H9 (cell line): ENCODE measurements around the gene ATCAY. TPM values are rescaled to one million over a fixed set of nuclear protein-coding genes. Genes with fewer than 3 reads are reported as not detected.

Source experiments
- DNase-seq: peaks from one replicate; pipeline ENCODE4 v3.0.0-alpha.2; 2017
- H2AFZ ChIP-seq: one replicate; pipeline ENCODE4 v1.6.1; 2013; ENCODE audit warnings: mild to moderate bottlenecking, low read length, control low read depth, moderate library complexity
- H2AK5ac ChIP-seq: 2 replicates; pipeline ENCODE4 v1.6.1; 2013; ENCODE audit warnings: low read length, control low read depth, mixed read lengths; ENCODE audit not compliant: insufficient read length
- H2BK120ac ChIP-seq: one replicate; pipeline ENCODE4 v1.6.1; 2013; ENCODE audit warnings: low read depth, mild to moderate bottlenecking, low read length, control low read depth, inconsistent platforms; ENCODE audit not compliant: poor library complexity, severe bottlenecking
- H2BK12ac ChIP-seq: 2 replicates; pipeline ENCODE4 v1.6.1; 2013; ENCODE audit warnings: low read length, control low read depth, mixed read lengths, low read depth; ENCODE audit not compliant: insufficient read length
- H2BK15ac ChIP-seq: 2 replicates; pipeline ENCODE4 v1.6.1; 2013; ENCODE audit warnings: low read depth, low read length, control low read depth
- H2BK20ac ChIP-seq: one replicate; pipeline ENCODE4 v1.6.1; 2013; ENCODE audit warnings: low read depth, mild to moderate bottlenecking, low read length, control low read depth, inconsistent platforms; ENCODE audit not compliant: poor library complexity, severe bottlenecking
- H2BK5ac ChIP-seq: 2 replicates; pipeline ENCODE4 v1.6.1; 2013; ENCODE audit warnings: low read length, control low read depth, mixed read lengths; ENCODE audit not compliant: insufficient read length
- H3K14ac ChIP-seq: 2 replicates; pipeline ENCODE4 v1.6.1; 2013; ENCODE audit warnings: low read length, control low read depth; ENCODE audit not compliant: insufficient read depth
- H3K18ac ChIP-seq: 2 replicates; pipeline ENCODE4 v1.6.1; 2013; ENCODE audit warnings: low read depth, mild to moderate bottlenecking, mixed read lengths, low read length, control low read depth; ENCODE audit not compliant: insufficient read length
- H3K23ac ChIP-seq: 2 replicates; pipeline ENCODE4 v1.6.1; 2013; ENCODE audit warnings: low read length, control low read depth, mixed read lengths, low read depth; ENCODE audit not compliant: insufficient read length
- H3K23me2 ChIP-seq: 2 replicates; pipeline ENCODE4 v1.6.1; 2013; ENCODE audit warnings: low read depth, mild to moderate bottlenecking, mixed read lengths, low read length, control low read depth; ENCODE audit not compliant: insufficient read length, poor library complexity, severe bottlenecking
- H3K27ac ChIP-seq: 2 replicates; pipeline ENCODE4 v1.5.1; 2013; ENCODE audit warnings: low read length, control low read depth, mixed read lengths, low read depth; ENCODE audit not compliant: insufficient read length
- H3K27me3 ChIP-seq: 2 replicates; pipeline ENCODE4 v1.6.1; 2013; ENCODE audit warnings: low read length, control low read depth, inconsistent platforms; ENCODE audit not compliant: insufficient read depth
- H3K4ac ChIP-seq: 2 replicates; pipeline ENCODE4 v1.6.1; 2013; ENCODE audit warnings: low read depth, mild to moderate bottlenecking, control low read depth, inconsistent platforms, low read length, moderate library complexity
- H3K4me1 ChIP-seq: 2 replicates; pipeline ENCODE4 v1.6.1; 2013; ENCODE audit warnings: low read length, control low read depth, inconsistent platforms; ENCODE audit not compliant: insufficient read depth
- H3K4me2 ChIP-seq: 2 replicates; pipeline ENCODE4 v1.6.1; 2013; ENCODE audit warnings: low read length, control low read depth, mixed read lengths; ENCODE audit not compliant: insufficient read length, insufficient read depth
- H3K56ac ChIP-seq: 2 replicates; pipeline ENCODE4 v1.6.1; 2013; ENCODE audit warnings: low read depth, mild to moderate bottlenecking, mixed read lengths, low read length, control low read depth; ENCODE audit not compliant: insufficient read length
- H3K79me1 ChIP-seq: 2 replicates; pipeline ENCODE4 v1.6.1; 2013; ENCODE audit warnings: low read depth, mild to moderate bottlenecking, moderate library complexity, low read length, control low read depth, inconsistent platforms; ENCODE audit not compliant: insufficient read depth, poor library complexity, severe bottlenecking
- H3K79me2 ChIP-seq: 2 replicates; pipeline ENCODE4 v1.6.1; 2013; ENCODE audit warnings: low read length, control low read depth, inconsistent platforms; ENCODE audit not compliant: insufficient read depth
- H3K9ac ChIP-seq: 2 replicates; pipeline ENCODE4 v1.6.1; 2013; ENCODE audit warnings: low read length, control low read depth, mixed read lengths; ENCODE audit not compliant: insufficient read length; ENCODE audit errors: extremely low read depth
- H3K9me3 ChIP-seq: one replicate; pipeline ENCODE4 v1.6.1; 2013; ENCODE audit warnings: low read depth, low read length, inconsistent platforms; ENCODE audit not compliant: control insufficient read depth
- H3T11ph ChIP-seq: one replicate; pipeline ENCODE4 v1.6.1; 2013; ENCODE audit warnings: mild to moderate bottlenecking, low read length, control low read depth, inconsistent platforms
- H4K20me1 ChIP-seq: one replicate; pipeline ENCODE4 v1.6.1; 2013; ENCODE audit not compliant: control insufficient read depth, insufficient read length, insufficient read depth
- H4K5ac ChIP-seq: 2 replicates; pipeline ENCODE4 v1.6.1; 2013; ENCODE audit warnings: low read depth, mild to moderate bottlenecking, mixed read lengths, low read length, control low read depth; ENCODE audit not compliant: insufficient read length
- H4K8ac ChIP-seq: replicated peaks from 2 replicates; pipeline ENCODE4 v1.6.1; 2013; ENCODE audit warnings: low read length, control low read depth, mixed read lengths, low read depth; ENCODE audit not compliant: insufficient read length
- H4K91ac ChIP-seq: 2 replicates; pipeline ENCODE4 v1.6.1; 2013; ENCODE audit warnings: low read depth, mild to moderate bottlenecking, moderate library complexity, mixed read lengths, low read length, control low read depth; ENCODE audit not compliant: insufficient read length
- H3K27ac Mint-ChIP-seq, 3 experiments: 2 replicates in 2 of 3; 3 replicates in 1 of 3; pipeline ENCODE4 v1.8.0; 2020 to 2021; ENCODE audit warnings: mixed read lengths in 3 of 3, mild to moderate bottlenecking in 1 of 3, moderate library complexity in 1 of 3
- H3K27me3 Mint-ChIP-seq: 2 replicates; pipeline ENCODE4 v1.8.0; 2021; ENCODE audit warnings: low read depth, mild to moderate bottlenecking, moderate library complexity, mixed read lengths
- H3K36me3 Mint-ChIP-seq, 3 experiments: 2 replicates in 2 of 3; 3 replicates in 1 of 3; pipeline ENCODE4 v1.8.0; 2020 to 2021; ENCODE audit warnings: low read depth in 3 of 3, mixed read lengths in 3 of 3; ENCODE audit not compliant: insufficient read depth in 1 of 3
- H3K4me1 Mint-ChIP-seq, 2 experiments: 2 replicates each; pipeline ENCODE4 v1.8.0; 2020; ENCODE audit warnings: mixed read lengths in 2 of 2
- H3K4me3 Mint-ChIP-seq, 2 experiments: 2 replicates in 1 of 2; 3 replicates in 1 of 2; pipeline ENCODE4 v1.8.0; 2020 to 2021; ENCODE audit warnings: mild to moderate bottlenecking in 2 of 2, mixed read lengths in 2 of 2, moderate library complexity in 1 of 2
- H3K9me3 Mint-ChIP-seq, 2 experiments: 2 replicates in 1 of 2; 3 replicates in 1 of 2; pipeline ENCODE4 v1.8.0; 2020; ENCODE audit warnings: mild to moderate bottlenecking in 2 of 2, mixed read lengths in 2 of 2, moderate library complexity in 1 of 2
- WGBS: extraction: QIAGEN DNeasy Blood & Tissue Kit; methylation state at CpG from one replicate; pipeline ENCODE4 v1.1.7; 2013; ENCODE audit warnings: missing lambda C conversion rate, low lambda C conversion rate, mixed read lengths; ENCODE audit not compliant: insufficient read length; ENCODE audit errors: extremely low coverage; 5-methylcytosine and 5-hydroxymethylcytosine counted together
- total RNA-seq: library from RNA; stranded (reverse); gene quantifications from 2 replicates; pipeline ENCODE4 v1.2.1, GENCODE V29; 2021
- TF ChIP-seq, protein P1 (sequence below): fragments of 200-600 bp; sonication (generic); conservative IDR thresholded peaks from 3 replicates; pipeline ENCODE4 v1.8.0; 2021; ENCODE audit warnings: antibody characterized with exemption, mild to moderate bottlenecking

ATCAY gene
- total RNA-seq, 1 experiment from 2014 or later = 12.2 TPM

DNA sequence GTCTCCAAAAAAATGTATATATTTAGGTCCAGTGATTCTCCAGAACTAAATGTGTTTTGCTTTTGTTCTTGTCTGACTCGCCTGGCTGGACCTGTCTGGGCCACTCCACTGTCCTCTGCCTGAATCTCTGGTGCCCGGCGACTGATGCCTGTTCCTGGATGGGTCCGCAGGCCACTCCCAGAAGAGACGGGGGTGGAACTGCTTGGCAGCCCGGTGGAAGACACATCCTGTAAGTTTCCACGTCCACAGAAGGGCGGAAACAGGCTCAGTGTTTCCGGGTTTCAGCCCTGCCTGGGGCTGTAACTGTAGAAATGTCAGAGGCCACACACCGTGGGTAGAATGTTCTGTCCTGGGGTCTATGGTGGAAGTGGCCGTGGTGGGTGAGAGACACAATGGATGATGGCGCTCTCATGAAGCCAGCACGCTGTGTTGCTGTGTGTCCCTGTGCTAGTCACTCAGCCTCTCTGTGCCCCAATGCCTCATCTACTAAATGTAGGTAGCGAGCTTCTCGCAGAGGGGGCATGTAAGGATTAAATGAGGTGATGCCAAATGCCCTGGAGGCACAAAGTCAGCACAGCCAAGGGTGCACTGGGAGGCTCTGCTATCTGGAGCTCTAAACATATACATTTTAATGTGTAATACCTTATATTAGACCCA, 22.0 kb downstream of the ATCAY start:
- H3K4me1 ChIP-seq = no peaks in the 10 kb centered on the region
- H3K4ac ChIP-seq = no peak overlapping the region
- no peak overlapping the region for H4K5ac ChIP-seq
- Mint-ChIP-seq H3K4me1 (no peaks in the 10 kb centered on the region), H3K9me3 (peaks cover 5 to 9% of the 10 kb centered on the region in 2 experiments), H3K36me3 (peaks cover 22 to 36% (median 25%) of the 10 kb centered on the region in 3 experiments), H3K4me3 (no peak overlapping the region), H3K27me3 (no peaks in the 10 kb centered on the region), H3K27ac (no peak overlapping the region)
- H3K79me2 ChIP-seq = no peaks in the 10 kb centered on the region
- no peak overlapping the region for H3K23ac ChIP-seq
- no peak overlapping the region for H4K91ac ChIP-seq
- DNase-seq = no peak
- H3K14ac ChIP-seq = no peak overlapping the region
- no peak overlapping the region for H3K9ac ChIP-seq
- H3K4me2 ChIP-seq = no peak overlapping the region
- no peak overlapping the region for H3K27ac ChIP-seq
- peaks cover 7% of the 10 kb centered on the region for H3K9me3 ChIP-seq
- no peak overlapping the region for H2BK120ac ChIP-seq
- H3T11ph ChIP-seq = no peak overlapping the region
- no peak overlapping the region for H3K18ac ChIP-seq
- H2BK12ac ChIP-seq = no peak overlapping the region
- H2BK5ac ChIP-seq = no peak overlapping the region
- no peaks in the 10 kb centered on the region for H3K79me1 ChIP-seq
- no peak overlapping the region for H2BK20ac ChIP-seq
- no peak overlapping the region for H2AFZ ChIP-seq
- H4K20me1 ChIP-seq = no peaks in the 10 kb centered on the region
- no peak overlapping the region for H4K8ac ChIP-seq
- no peak overlapping the region for H2BK15ac ChIP-seq
- no peak overlapping the region for H2AK5ac ChIP-seq
- H3K23me2 ChIP-seq = no peaks in the 10 kb centered on the region
- TF ChIP-seq, protein P1, sequence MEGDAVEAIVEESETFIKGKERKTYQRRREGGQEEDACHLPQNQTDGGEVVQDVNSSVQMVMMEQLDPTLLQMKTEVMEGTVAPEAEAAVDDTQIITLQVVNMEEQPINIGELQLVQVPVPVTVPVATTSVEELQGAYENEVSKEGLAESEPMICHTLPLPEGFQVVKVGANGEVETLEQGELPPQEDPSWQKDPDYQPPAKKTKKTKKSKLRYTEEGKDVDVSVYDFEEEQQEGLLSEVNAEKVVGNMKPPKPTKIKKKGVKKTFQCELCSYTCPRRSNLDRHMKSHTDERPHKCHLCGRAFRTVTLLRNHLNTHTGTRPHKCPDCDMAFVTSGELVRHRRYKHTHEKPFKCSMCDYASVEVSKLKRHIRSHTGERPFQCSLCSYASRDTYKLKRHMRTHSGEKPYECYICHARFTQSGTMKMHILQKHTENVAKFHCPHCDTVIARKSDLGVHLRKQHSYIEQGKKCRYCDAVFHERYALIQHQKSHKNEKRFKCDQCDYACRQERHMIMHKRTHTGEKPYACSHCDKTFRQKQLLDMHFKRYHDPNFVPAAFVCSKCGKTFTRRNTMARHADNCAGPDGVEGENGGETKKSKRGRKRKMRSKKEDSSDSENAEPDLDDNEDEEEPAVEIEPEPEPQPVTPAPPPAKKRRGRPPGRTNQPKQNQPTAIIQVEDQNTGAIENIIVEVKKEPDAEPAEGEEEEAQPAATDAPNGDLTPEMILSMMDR = no peak
- no peak overlapping the region for H3K56ac ChIP-seq
- no CpG with 5 or more reads among the region's 15 CpGs for WGBS
- no peaks in the 10 kb centered on the region for H3K27me3 ChIP-seq
